HCT116 (cell line): ENCODE data around the gene RNF207.
"Not testable (repeated sequence)": the region's sequence is repeated elsewhere in the genome, so short reads cannot be mapped to it uniquely, and the experiment has no call there.

Experiments used
- CTCF ChIP-seq, 3 experiments: fragments of 200-600 bp in 1 of 3; sonication (generic) in 1 of 3; IDR thresholded peaks in 2 of 3; conservative IDR thresholded peaks in 1 of 3; 2 replicates each; pipeline ENCODE4 v1.5.1; 2012 to 2017; ENCODE audit warnings: low read depth in 2 of 3, low read length in 2 of 3, antibody characterized with exemption in 1 of 3, borderline replicate concordance in 1 of 3, control low read depth in 1 of 3, mild to moderate bottlenecking in 1 of 3, mixed read lengths in 1 of 3, mixed run types in 1 of 3, moderate library complexity in 1 of 3; ENCODE audit not compliant: insufficient read depth in 1 of 3
- EGR1 ChIP-seq: IDR thresholded peaks from 2 replicates; pipeline ENCODE4 v1.6.1; 2012; ENCODE audit warnings: low read depth
- EZH2 ChIP-seq: fragments of 200-600 bp; sonication (generic); IDR thresholded peaks from 2 replicates; pipeline ENCODE4 v1.6.1; 2017; ENCODE audit warnings: antibody characterized with exemption, mixed run types
- JUND ChIP-seq: IDR thresholded peaks from 2 replicates; pipeline ENCODE4 v1.6.1; 2012
- MAX ChIP-seq: IDR thresholded peaks from 2 replicates; pipeline ENCODE4 v1.6.1; 2012
- POLR2A ChIP-seq: IDR thresholded peaks from 2 replicates; pipeline ENCODE4 v1.7.0; 2011; ENCODE audit warnings: borderline replicate concordance; ENCODE audit not compliant: insufficient read depth, insufficient read length; ENCODE audit errors: extremely low read depth
- POLR2AphosphoS5 ChIP-seq: IDR thresholded peaks from 2 replicates; pipeline ENCODE4 v1.6.1; 2011; ENCODE audit warnings: mild to moderate bottlenecking, low read depth, low read length, moderate library complexity
- REST ChIP-seq: IDR thresholded peaks from 2 replicates; pipeline ENCODE4 v1.6.1; 2012; ENCODE audit warnings: low read depth
- SP1 ChIP-seq: IDR thresholded peaks from 2 replicates; pipeline ENCODE4 v1.6.1; 2012; ENCODE audit warnings: low read depth
- ZBTB33 ChIP-seq: IDR thresholded peaks from 2 replicates; pipeline ENCODE4 v1.6.1; 2011; ENCODE audit warnings: mild to moderate bottlenecking, low read length, moderate library complexity; ENCODE audit not compliant: insufficient replicate concordance; ENCODE audit errors: extremely low read depth
- ZFX ChIP-seq: fragments of 450-650 bp; IDR thresholded peaks from 2 replicates; pipeline ENCODE4 v1.6.1; 2017

- TF ChIP-seq ZFX; POLR2AphosphoS5; CTCF (IDR thresholded peaks at IDR 0.05 in 2 of 3, conservative IDR thresholded peaks at IDR 0.05 in 1 of 3; ENCODE audit: borderline replicate concordance in 1 of 3, insufficient read depth in 1 of 3, low read depth in 2 of 3, low read length in 2 of 3); POLR2A; SP1; REST; JUND; EZH2; MAX; EGR1; ZBTB33: not testable (repeated sequence)
These were observed 13.7 kb downstream of the RNF207 start for GRCh38 chr1:6219641-6220040.
